ENCODE results near the gene MS4A10. TPM values are rescaled to one million over a fixed set of nuclear protein-coding genes. Genes with fewer than 3 reads are reported as not detected.

The MS4A10 gene
- polyA plus RNA-seq, 3 donors: not detected

DNA sequence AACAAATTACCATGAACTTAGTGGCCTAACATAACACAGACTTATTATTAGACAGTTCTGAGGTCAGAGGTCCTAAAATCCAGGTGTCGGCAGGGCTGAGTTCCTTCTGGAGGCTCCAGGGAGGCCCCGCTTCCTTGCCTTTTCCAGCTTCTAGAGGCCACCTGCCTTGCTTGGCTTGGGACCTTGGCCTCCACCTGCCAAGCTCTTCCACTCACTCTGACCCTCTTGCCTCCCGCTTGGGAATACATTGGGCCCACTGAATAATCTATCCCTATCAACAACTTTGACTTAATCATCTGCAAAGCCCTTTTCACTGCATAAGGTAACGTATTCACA is 3.2 kb upstream of the MS4A10 start:
- peaks cover 0 to 2% (median 0%) of the 10 kb centered on the region in 7 donors for H3K9me3 Mint-ChIP-seq
- intact Hi-C loops (cut with micrococcal nuclease): no loop called here
- H3K4me3 ChIP-seq (replicated peaks in 1 of 3; ENCODE audit: low read depth in 2 of 3, low read length in 3 of 3): no peak overlapping the region
- H4K20me1 ChIP-seq (ENCODE audit: insufficient read depth, low read length): no peaks in the 10 kb centered on the region
- H3K36me3 Mint-ChIP-seq: no peaks in the 10 kb centered on the region
- H3K27me3 Mint-ChIP-seq (ENCODE audit: low read depth in 3 of 3): peaks cover 0 to 4% (median 0%) of the 10 kb centered on the region in 3 donors
- H2AFZ ChIP-seq (ENCODE audit: insufficient read depth, low read depth, low read length, poor library complexity, severe bottlenecking): no peak overlapping the region
- H3K9ac ChIP-seq (ENCODE audit: insufficient read depth, low read length, poor library complexity, severe bottlenecking): no peak overlapping the region
- DNase-seq: no peak
- H3K4me1 ChIP-seq (ENCODE audit: control insufficient read depth in 1 of 2, insufficient read depth in 2 of 2, low read length in 2 of 2): no peaks in the 10 kb centered on the region
- no peak overlapping the region for H3K27ac ChIP-seq (ENCODE audit: low read depth in 1 of 2, low read length in 2 of 2)
- no peak overlapping the region for H3K27ac Mint-ChIP-seq
- no peak overlapping the region for H3K4me3 Mint-ChIP-seq
- H3K9me3 ChIP-seq (replicated peaks in 1 of 2; ENCODE audit: control insufficient read depth in 1 of 2, insufficient read depth in 1 of 2, low read length in 2 of 2): no peaks in the 10 kb centered on the region
- H3K4me2 ChIP-seq (replicated peaks; ENCODE audit: extremely low read depth, low read length, poor library complexity, severe bottlenecking): no peak overlapping the region
- H3K4me1 Mint-ChIP-seq: no peaks in the 10 kb centered on the region
- peaks cover 0 to 3% of the 10 kb centered on the region in 2 donors for H3K27me3 ChIP-seq (ENCODE audit: control insufficient read depth in 2 of 2, insufficient read depth in 2 of 2, low read length in 2 of 2)
- TF ChIP-seq, protein P1, sequence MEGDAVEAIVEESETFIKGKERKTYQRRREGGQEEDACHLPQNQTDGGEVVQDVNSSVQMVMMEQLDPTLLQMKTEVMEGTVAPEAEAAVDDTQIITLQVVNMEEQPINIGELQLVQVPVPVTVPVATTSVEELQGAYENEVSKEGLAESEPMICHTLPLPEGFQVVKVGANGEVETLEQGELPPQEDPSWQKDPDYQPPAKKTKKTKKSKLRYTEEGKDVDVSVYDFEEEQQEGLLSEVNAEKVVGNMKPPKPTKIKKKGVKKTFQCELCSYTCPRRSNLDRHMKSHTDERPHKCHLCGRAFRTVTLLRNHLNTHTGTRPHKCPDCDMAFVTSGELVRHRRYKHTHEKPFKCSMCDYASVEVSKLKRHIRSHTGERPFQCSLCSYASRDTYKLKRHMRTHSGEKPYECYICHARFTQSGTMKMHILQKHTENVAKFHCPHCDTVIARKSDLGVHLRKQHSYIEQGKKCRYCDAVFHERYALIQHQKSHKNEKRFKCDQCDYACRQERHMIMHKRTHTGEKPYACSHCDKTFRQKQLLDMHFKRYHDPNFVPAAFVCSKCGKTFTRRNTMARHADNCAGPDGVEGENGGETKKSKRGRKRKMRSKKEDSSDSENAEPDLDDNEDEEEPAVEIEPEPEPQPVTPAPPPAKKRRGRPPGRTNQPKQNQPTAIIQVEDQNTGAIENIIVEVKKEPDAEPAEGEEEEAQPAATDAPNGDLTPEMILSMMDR (IDR thresholded peaks at IDR 0.05): no peak
- 100% methylated on average over 2 of the region's 4 CpGs for WGBS (ENCODE audit: insufficient coverage)
- H3K36me3 ChIP-seq (replicated peaks in 1 of 2; ENCODE audit: control insufficient read depth in 1 of 2, insufficient read depth in 2 of 2, low read length in 2 of 2): no peaks in the 10 kb centered on the region
- H3K79me2 ChIP-seq (ENCODE audit: insufficient read depth, low read length): no peaks in the 10 kb centered on the region

DNA sequence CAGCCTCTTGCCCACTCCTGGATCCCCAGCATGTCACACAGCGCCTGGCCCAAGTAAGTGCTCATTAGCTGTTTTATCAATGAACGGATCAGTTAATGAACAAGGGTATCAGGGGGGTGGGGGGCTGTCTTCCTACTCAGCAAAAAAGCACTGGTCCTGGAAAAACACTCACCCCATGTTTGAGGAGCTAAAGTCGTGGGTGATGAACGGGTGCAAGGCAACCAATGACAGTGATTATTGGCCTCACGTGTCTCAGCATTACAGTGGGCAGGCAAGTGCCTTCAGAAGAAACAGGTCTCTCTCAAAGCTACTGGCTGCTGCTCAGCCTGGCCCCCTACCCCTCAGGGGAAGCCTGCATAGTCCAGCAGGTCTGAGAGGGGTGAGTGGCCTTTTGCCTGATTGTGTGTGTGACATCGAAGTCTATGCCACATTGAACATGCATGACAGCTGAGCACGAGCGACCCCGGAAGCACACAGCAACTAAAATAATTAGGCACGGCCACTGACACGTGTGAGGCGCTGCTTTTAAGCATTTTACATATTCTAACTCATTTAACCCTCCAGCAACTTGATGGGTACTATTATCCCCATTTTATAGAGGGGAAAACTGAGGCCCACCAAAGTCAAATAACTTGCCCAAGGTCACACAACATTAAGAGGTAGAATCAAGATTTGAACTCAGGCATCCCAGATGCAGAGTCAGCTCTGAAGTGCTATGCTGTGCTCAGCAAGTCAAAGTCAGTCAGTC is 2.6 kb upstream of the MS4A10 start:
- H3K4me3 Mint-ChIP-seq: no peak overlapping the region
- Histone ChIP-seq H4K20me1 (ENCODE audit: insufficient read depth, low read length) (no peaks in the 10 kb centered on the region), H3K27ac (ENCODE audit: low read depth in 1 of 2, low read length in 2 of 2) (no peak overlapping the region), H3K4me1 (ENCODE audit: control insufficient read depth in 1 of 2, insufficient read depth in 2 of 2, low read length in 2 of 2) (no peaks in the 10 kb centered on the region), H3K9ac (ENCODE audit: insufficient read depth, low read length, poor library complexity, severe bottlenecking) (no peak overlapping the region), H2AFZ (ENCODE audit: insufficient read depth, low read depth, low read length, poor library complexity, severe bottlenecking) (no peak overlapping the region), H3K4me3 (replicated peaks in 1 of 3; ENCODE audit: low read depth in 2 of 3, low read length in 3 of 3) (no peak overlapping the region), H3K79me2 (ENCODE audit: insufficient read depth, low read length) (no peaks in the 10 kb centered on the region), H3K4me2 (replicated peaks; ENCODE audit: extremely low read depth, low read length, poor library complexity, severe bottlenecking) (no peak overlapping the region), H3K27me3 (ENCODE audit: control insufficient read depth in 2 of 2, insufficient read depth in 2 of 2, low read length in 2 of 2) (no peaks in the 10 kb centered on the region), H3K36me3 (replicated peaks in 1 of 2; ENCODE audit: control insufficient read depth in 1 of 2, insufficient read depth in 2 of 2, low read length in 2 of 2) (no peaks in the 10 kb centered on the region), H3K9me3 (replicated peaks in 1 of 2; ENCODE audit: control insufficient read depth in 1 of 2, insufficient read depth in 1 of 2, low read length in 2 of 2) (no peaks in the 10 kb centered on the region)
- H3K27me3 Mint-ChIP-seq (ENCODE audit: low read depth in 3 of 3): peaks cover 0 to 4% (median 0%) of the 10 kb centered on the region in 3 donors
- no peaks in the 10 kb centered on the region for H3K4me1 Mint-ChIP-seq
- TF ChIP-seq, protein P1 (IDR thresholded peaks at IDR 0.05): no peak
- WGBS (ENCODE audit: insufficient coverage): 98% methylated on average over 9 of the region's 12 CpGs
- no peak for DNase-seq
- intact Hi-C loops (cut with micrococcal nuclease): no loop called here
- H3K9me3 Mint-ChIP-seq: peaks cover 0 to 2% (median 0%) of the 10 kb centered on the region in 7 donors
- no peaks in the 10 kb centered on the region for H3K36me3 Mint-ChIP-seq
- H3K27ac Mint-ChIP-seq: no peak overlapping the region

Measured in CD14-positive monocyte (primary cell).